Stomach (tissue), 4 donors: ENCODE results near the gene ANKRD44.

Experiments used
- CTCF ChIP-seq, 7 experiments: fragments of 450-650 bp in 4 of 7; fragments of 200-600 bp in 3 of 7; sonication (generic) in 3 of 7; IDR thresholded peaks; one replicate each; pipeline ENCODE4 v1.5.1; 2016 to 2019; ENCODE audit warnings: antibody characterized with exemption in 7 of 7, control low read depth in 2 of 7, mild to moderate bottlenecking in 1 of 7
- EP300 ChIP-seq: sonication (generic); formaldehyde crosslinking; IDR thresholded peaks from one replicate; pipeline ENCODE4 v1.6.1; 2017; ENCODE audit warnings: antibody characterized with exemption
- POLR2A ChIP-seq, 4 donors: fragments of 450-650 bp; IDR thresholded peaks; one replicate each; pipeline ENCODE4 v1.6.1; 2016; ENCODE audit warnings: antibody characterized with exemption in 4 of 4, control low read depth in 2 of 4, mild to moderate bottlenecking in 1 of 4, moderate library complexity in 1 of 4
- POLR2AphosphoS5 ChIP-seq, 3 donors: sonication (generic); formaldehyde crosslinking; IDR thresholded peaks; one replicate each; pipeline ENCODE4 v1.6.1; 2016; ENCODE audit warnings: antibody characterized with exemption in 3 of 3

DNA sequence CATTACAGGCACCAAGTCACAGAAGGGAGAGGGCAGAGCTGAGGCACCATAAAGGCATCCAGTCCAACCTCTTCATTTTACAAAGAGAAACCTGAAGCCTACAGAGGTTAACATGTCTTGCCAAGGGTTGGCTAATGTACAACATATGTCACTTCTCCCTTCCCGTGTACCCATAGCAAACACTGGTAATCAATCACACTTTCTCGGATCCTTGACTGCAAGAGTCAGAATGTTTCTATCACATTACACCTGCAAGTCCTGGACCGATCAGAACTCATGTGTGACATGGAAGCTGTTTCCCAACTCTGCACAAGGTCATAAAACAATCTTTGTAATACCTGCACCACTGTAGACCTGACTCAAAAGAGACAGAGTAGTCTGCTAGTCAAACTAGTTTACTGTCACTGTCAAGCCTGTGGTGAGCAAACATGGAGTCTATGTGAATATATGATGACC is 6.0 kb downstream of the ANKRD44 start:
- TF ChIP-seq CTCF (IDR thresholded peaks at IDR 0.05) (no peak), POLR2A (IDR thresholded peaks at IDR 0.05) (no peak), EP300 (no peak), POLR2AphosphoS5 (IDR thresholded peaks at IDR 0.05) (no peak)
